Karpas-422 (cell line): Measurements from ENCODE around the gene MYH15. TPM values are rescaled to one million over a fixed set of nuclear protein-coding genes. Genes with fewer than 3 reads are reported as not detected.

Experiments
- DNase-seq: peaks from one replicate; pipeline ENCODE4 v3.0.0-alpha.2; 2015
- H2AFZ ChIP-seq: fragments of 200-600 bp; sonication (generic); 2 replicates; pipeline ENCODE4 v1.6.1; 2014; ENCODE audit warnings: antibody characterized with exemption, low read length, mixed read lengths
- H3K27ac ChIP-seq: fragments of 200-600 bp; sonication (generic); 2 replicates; pipeline ENCODE4 v1.5.1; 2014; ENCODE audit warnings: mild to moderate bottlenecking, low read length, moderate library complexity
- H3K27me3 ChIP-seq: fragments of 200-600 bp; sonication (generic); 2 replicates; pipeline ENCODE4 v1.6.1; 2014; ENCODE audit warnings: low read length, mixed read lengths
- H3K36me3 ChIP-seq: fragments of 200-600 bp; sonication (generic); 2 replicates; pipeline ENCODE4 v1.6.1; 2014; ENCODE audit warnings: low read length, mixed read lengths; ENCODE audit not compliant: insufficient read depth
- H3K4me1 ChIP-seq: fragments of 200-600 bp; sonication (generic); 2 replicates; pipeline ENCODE4 v1.6.1; 2014; ENCODE audit warnings: mild to moderate bottlenecking, low read length, mixed read lengths
- H3K4me2 ChIP-seq: fragments of 200-600 bp; sonication (generic); 2 replicates; pipeline ENCODE4 v1.6.1; 2014; ENCODE audit warnings: low read length, low read depth, mild to moderate bottlenecking; ENCODE audit not compliant: poor library complexity, severe bottlenecking
- H3K4me3 ChIP-seq: fragments of 200-600 bp; sonication (generic); 2 replicates; pipeline ENCODE4 v1.5.1; 2014; ENCODE audit warnings: mild to moderate bottlenecking, antibody characterized with exemption, low read length, mixed read lengths
- H3K79me2 ChIP-seq: fragments of 200-600 bp; sonication (generic); 2 replicates; pipeline ENCODE4 v1.6.1; 2014; ENCODE audit warnings: mild to moderate bottlenecking, low read length, mixed read lengths
- H3K9ac ChIP-seq: fragments of 200-600 bp; sonication (generic); 2 replicates; pipeline ENCODE4 v1.6.0; 2014; ENCODE audit warnings: low read length
- H3K9me2 ChIP-seq: fragments of 200-600 bp; sonication (generic), shearing (Covaris generic); replicated peaks from 2 replicates; pipeline ENCODE4 v1.6.0; 2014; ENCODE audit warnings: mild to moderate bottlenecking, low read length, moderate library complexity; ENCODE audit not compliant: insufficient read depth
- H3K9me3 ChIP-seq: fragments of 300-700, 200-600 bp; sonication (generic); 2 replicates; pipeline ENCODE4 v1.6.1; 2014; ENCODE audit warnings: low read length, mixed read lengths
- H4K20me1 ChIP-seq: fragments of 200-600 bp; sonication (generic); 2 replicates; pipeline ENCODE4 v1.6.1; 2014; ENCODE audit warnings: mild to moderate bottlenecking, antibody characterized with exemption, low read length, low read depth; ENCODE audit not compliant: insufficient read depth
- total RNA-seq: library from RNA; depleted of rRNA; stranded (reverse); fragments of >200 nt; shearing (Covaris generic); gene quantifications from 2 replicates; pipeline ENCODE4 v1.2.3, GENCODE V29; 2014; ENCODE audit warnings: low replicate concordance

MYH15 gene
- total RNA-seq, 1 experiment from 2014 or later = not detected

GRCh38 chr3:108357042-108357441 lies 153.4 kb downstream of the MYH15 start:
- no peaks in the 10 kb centered on the region for H3K36me3 ChIP-seq
- H3K4me3 ChIP-seq = no peak overlapping the region
- H3K9me3 ChIP-seq = no peaks in the 10 kb centered on the region
- H3K79me2 ChIP-seq = no peaks in the 10 kb centered on the region
- no peak for DNase-seq
- no peaks in the 10 kb centered on the region for H3K9me2 ChIP-seq
- H3K27me3 ChIP-seq = no peaks in the 10 kb centered on the region
- no peak overlapping the region for H3K27ac ChIP-seq
- no peak overlapping the region for H3K9ac ChIP-seq
- H2AFZ ChIP-seq = no peak overlapping the region
- no peaks in the 10 kb centered on the region for H3K4me1 ChIP-seq
- no peaks in the 10 kb centered on the region for H4K20me1 ChIP-seq
- no peak overlapping the region for H3K4me2 ChIP-seq

DNA sequence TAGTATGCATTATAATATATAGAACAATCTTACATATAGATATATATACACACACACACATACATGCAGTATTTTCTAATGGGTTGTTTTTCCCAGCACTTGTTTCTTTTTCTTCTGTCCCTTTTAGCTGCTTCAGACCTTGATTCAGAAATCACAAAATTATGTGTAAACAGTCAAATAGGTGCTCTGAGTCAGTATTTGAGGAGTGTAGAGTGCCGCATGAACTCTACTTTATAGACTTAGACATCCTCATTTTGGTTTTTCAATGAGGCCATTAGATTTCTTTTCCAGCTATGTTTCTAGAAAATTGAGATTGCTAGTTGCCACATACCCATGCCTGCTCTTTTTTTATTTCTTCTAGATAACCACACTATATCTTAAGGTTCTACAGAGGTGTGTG lies 155.8 kb downstream of the MYH15 start:
- H3K27me3 ChIP-seq = no peaks in the 10 kb centered on the region
- no peaks in the 10 kb centered on the region for H3K9me3 ChIP-seq
- no peak overlapping the region for H3K27ac ChIP-seq
- no peak overlapping the region for H2AFZ ChIP-seq
- H3K36me3 ChIP-seq = no peaks in the 10 kb centered on the region
- no peaks in the 10 kb centered on the region for H3K4me1 ChIP-seq
- H3K9ac ChIP-seq = no peak overlapping the region
- H4K20me1 ChIP-seq = no peaks in the 10 kb centered on the region
- no peak overlapping the region for H3K4me2 ChIP-seq
- H3K79me2 ChIP-seq = no peaks in the 10 kb centered on the region
- no peak overlapping the region for H3K4me3 ChIP-seq
- no peaks in the 10 kb centered on the region for H3K9me2 ChIP-seq
- no peak for DNase-seq

DNA sequence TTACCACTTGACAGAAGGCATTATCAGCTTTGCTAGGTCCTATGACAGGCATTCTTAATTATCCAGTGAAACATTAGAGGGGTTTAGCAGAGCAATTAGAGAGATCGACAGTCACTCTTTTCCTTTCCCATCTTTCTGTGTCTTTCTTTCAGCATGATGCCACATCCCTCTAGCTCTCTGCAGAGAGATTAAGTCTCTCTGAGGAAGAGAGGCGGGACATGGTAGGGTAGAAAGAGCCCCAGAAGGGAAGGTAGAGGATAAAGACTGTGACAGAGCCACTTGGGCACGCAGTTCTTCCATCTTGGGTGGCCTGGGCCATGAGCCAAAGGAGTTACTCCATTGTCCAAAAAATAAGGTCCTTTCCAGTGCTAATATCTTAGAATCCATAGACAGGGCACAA lies 158.2 kb downstream of the MYH15 start:
- Histone ChIP-seq H2AFZ (no peak overlapping the region), H3K4me1 (no peaks in the 10 kb centered on the region), H3K4me2 (no peak overlapping the region), H3K9me3 (no peaks in the 10 kb centered on the region), H4K20me1 (no peaks in the 10 kb centered on the region), H3K79me2 (no peaks in the 10 kb centered on the region), H3K36me3 (no peaks in the 10 kb centered on the region), H3K27ac (no peak overlapping the region), H3K4me3 (no peak overlapping the region), H3K27me3 (no peaks in the 10 kb centered on the region), H3K9ac (no peak overlapping the region), H3K9me2 (no peaks in the 10 kb centered on the region)
- DNase-seq = no peak

- Histone ChIP-seq H3K9me2 (no peaks in the 10 kb centered on the region), H3K4me1 (peaks cover 8% of the 10 kb centered on the region), H3K4me2 (no peak overlapping the region), H2AFZ (no peak overlapping the region), H3K9ac (no peak overlapping the region), H3K36me3 (no peaks in the 10 kb centered on the region), H3K27me3 (no peaks in the 10 kb centered on the region), H3K9me3 (no peaks in the 10 kb centered on the region), H3K79me2 (no peaks in the 10 kb centered on the region), H4K20me1 (no peaks in the 10 kb centered on the region), H3K27ac (no peak overlapping the region), H3K4me3 (no peak overlapping the region)
- DNase-seq = no peak
Observed at GRCh38 chr3:108346301-108347227, 163.8 kb downstream of the MYH15 start.

- Histone ChIP-seq H3K27ac (no peak overlapping the region), H3K27me3 (no peaks in the 10 kb centered on the region), H3K36me3 (no peaks in the 10 kb centered on the region), H3K9me3 (no peaks in the 10 kb centered on the region), H4K20me1 (no peaks in the 10 kb centered on the region), H3K4me1 (peaks cover 8% of the 10 kb centered on the region), H2AFZ (no peak overlapping the region), H3K4me2 (no peak overlapping the region), H3K9ac (no peak overlapping the region), H3K79me2 (no peaks in the 10 kb centered on the region), H3K4me3 (no peak overlapping the region), H3K9me2 (no peaks in the 10 kb centered on the region)
- DNase-seq = no peak
Observed at GRCh38 chr3:108345492-108346205, 164.7 kb downstream of the MYH15 start.

DNA sequence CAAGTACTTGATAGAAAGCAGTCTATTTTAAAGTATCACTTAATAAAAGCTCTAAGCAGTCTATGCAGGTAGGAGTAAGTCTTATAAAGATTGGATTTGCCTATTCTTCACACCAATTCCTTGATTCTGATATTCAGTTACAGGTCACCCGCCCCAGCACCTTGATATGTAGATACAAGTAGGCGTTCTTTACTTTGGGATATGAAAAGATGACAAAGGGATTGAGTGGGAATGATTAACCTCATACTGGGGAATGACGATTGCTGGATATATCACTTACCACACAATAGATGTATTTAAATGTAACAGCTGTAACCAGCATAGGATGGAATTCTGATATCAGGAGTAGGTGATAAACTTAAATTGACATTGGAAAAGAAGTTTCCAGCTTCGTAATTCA lies 166.9 kb downstream of the MYH15 start:
- no peak overlapping the region for H3K9ac ChIP-seq
- no peak overlapping the region for H3K4me3 ChIP-seq
- DNase-seq = no peak
- H3K9me3 ChIP-seq = no peaks in the 10 kb centered on the region
- no peaks in the 10 kb centered on the region for H4K20me1 ChIP-seq
- H3K4me1 ChIP-seq = peaks cover 8% of the 10 kb centered on the region
- no peak overlapping the region for H3K4me2 ChIP-seq
- no peaks in the 10 kb centered on the region for H3K27me3 ChIP-seq
- no peaks in the 10 kb centered on the region for H3K9me2 ChIP-seq
- no peaks in the 10 kb centered on the region for H3K79me2 ChIP-seq
- H3K36me3 ChIP-seq = no peaks in the 10 kb centered on the region
- no peak overlapping the region for H2AFZ ChIP-seq
- H3K27ac ChIP-seq = no peak overlapping the region

- no peaks in the 10 kb centered on the region for H3K27me3 ChIP-seq
- H2AFZ ChIP-seq = no peak overlapping the region
- H3K9ac ChIP-seq = no peak overlapping the region
- H3K4me3 ChIP-seq = no peak overlapping the region
- H3K27ac ChIP-seq = no peak overlapping the region
- H3K9me3 ChIP-seq = no peaks in the 10 kb centered on the region
- H3K4me2 ChIP-seq = no peak overlapping the region
- peaks cover 8% of the 10 kb centered on the region for H3K4me1 ChIP-seq
- H3K36me3 ChIP-seq = no peaks in the 10 kb centered on the region
- no peaks in the 10 kb centered on the region for H4K20me1 ChIP-seq
- no peaks in the 10 kb centered on the region for H3K79me2 ChIP-seq
- DNase-seq = peak; percentile 24
- no peaks in the 10 kb centered on the region for H3K9me2 ChIP-seq
Observed at GRCh38 chr3:108342837-108343486, 167.4 kb downstream of the MYH15 start.

DNA sequence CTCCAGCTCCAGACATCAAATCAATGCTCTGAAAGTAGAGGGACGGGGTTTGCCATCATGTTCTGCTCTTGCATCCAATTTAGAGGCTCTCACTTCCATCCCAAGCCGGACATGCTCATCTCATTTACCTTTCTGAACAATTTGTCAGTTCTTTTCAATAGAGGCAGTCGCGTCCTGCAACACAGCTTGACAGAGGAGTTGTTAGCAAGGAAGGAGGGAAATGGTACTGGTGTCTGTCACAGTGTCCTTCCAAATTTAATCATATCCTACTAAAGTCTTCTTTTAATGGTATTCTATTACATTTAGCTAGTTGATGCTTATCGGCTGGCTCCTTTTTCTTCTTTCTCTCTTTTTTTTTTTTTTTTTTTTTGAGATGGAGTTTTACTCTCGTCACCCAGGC lies 168.5 kb downstream of the MYH15 start:
- Histone ChIP-seq H3K9me3 (no peaks in the 10 kb centered on the region), H2AFZ (no peak overlapping the region), H3K4me2 (no peak overlapping the region), H4K20me1 (no peaks in the 10 kb centered on the region), H3K27me3 (no peaks in the 10 kb centered on the region), H3K27ac (no peak overlapping the region), H3K4me3 (no peak overlapping the region), H3K36me3 (no peaks in the 10 kb centered on the region), H3K4me1 (peaks cover 8% of the 10 kb centered on the region), H3K9me2 (no peaks in the 10 kb centered on the region), H3K9ac (no peak overlapping the region), H3K79me2 (no peaks in the 10 kb centered on the region)
- DNase-seq = no peak
